IMR-90 (cell line): ENCODE data around the gene EIF6. TPM values are rescaled to one million over a fixed set of nuclear protein-coding genes. Genes with fewer than 3 reads are reported as not detected.

Source experiments
- ATAC-seq: fragments of 200-7000 bp; cut with Tn5 transposase; 2 replicates; pipeline ENCODE4 v1.9.1; 2020; ENCODE audit warnings: low read depth, mild to moderate bottlenecking, moderate library complexity
- BruUV-seq: library from RNA; stranded (reverse); fragments of 400-500 nt; replicated peaks from 2 replicates; lab custom pipeline; 2021; lab: Mats Ljungman, UMichigan
- CTCF ChIA-PET: fragments of 300-600 bp; formaldehyde crosslinking; extraction: SDS; loops from one replicate; lab custom pipeline; 2021; ENCODE audit warnings: antibody characterized with exemption; lab: Yijun Ruan, JAX
- POLR2A ChIA-PET: fragments of 300-600 bp; sonication (Branson Sonifier 250); formaldehyde crosslinking; loops from one replicate; lab custom pipeline; 2022; ENCODE audit warnings: antibody characterized with exemption; ENCODE audit not compliant: unreplicated experiment; lab: Charles Lee
- DNase-seq: peaks from one replicate; pipeline ENCODE4 v3.0.0; 2013
- H2AFZ ChIP-seq: replicated peaks from 2 replicates; pipeline ENCODE3; 2013; ENCODE audit warnings: low read length, mild to moderate bottlenecking; ENCODE audit not compliant: poor library complexity
- H2AK5ac ChIP-seq: 2 replicates; pipeline ENCODE4 v1.6.1; 2013; ENCODE audit warnings: low read depth, low read length, inconsistent platforms
- H2AK9ac ChIP-seq: replicated peaks from 2 replicates; pipeline ENCODE3; 2013; ENCODE audit warnings: mild to moderate bottlenecking, low read depth, low read length, moderate library complexity; ENCODE audit not compliant: poor library complexity
- H2BK120ac ChIP-seq: 2 replicates; pipeline ENCODE4 v1.6.1; 2013; ENCODE audit warnings: low read depth, low read length, inconsistent platforms
- H2BK15ac ChIP-seq: 3 replicates; pipeline ENCODE4 v1.6.1; 2013; ENCODE audit warnings: low read depth, low read length, inconsistent platforms
- H2BK20ac ChIP-seq: 2 replicates; pipeline ENCODE4 v1.6.1; 2013; ENCODE audit warnings: low read depth, mild to moderate bottlenecking, inconsistent platforms, low read length, moderate library complexity
- H2BK5ac ChIP-seq: 2 replicates; pipeline ENCODE4 v1.6.1; 2013; ENCODE audit warnings: mild to moderate bottlenecking, low read depth, low read length, inconsistent platforms; ENCODE audit not compliant: poor library complexity, severe bottlenecking
- H3K14ac ChIP-seq: replicated peaks from 2 replicates; pipeline ENCODE4 v1.6.1; 2013; ENCODE audit warnings: low read depth, low read length, inconsistent platforms
- H3K18ac ChIP-seq: 2 replicates; pipeline ENCODE4 v1.6.1; 2013; ENCODE audit warnings: low read depth, low read length, control low read depth
- H3K23ac ChIP-seq: 2 replicates; pipeline ENCODE4 v1.6.1; 2013; ENCODE audit warnings: low read depth, low read length, inconsistent platforms
- H3K27ac ChIP-seq: 2 replicates; pipeline ENCODE4 v1.5.1; 2013; ENCODE audit warnings: mild to moderate bottlenecking, control low read depth, low read length; ENCODE audit not compliant: insufficient read depth
- H3K27me3 ChIP-seq: 2 replicates; pipeline ENCODE4 v1.6.1; 2013; ENCODE audit warnings: low read length; ENCODE audit not compliant: control insufficient read depth, insufficient read depth
- H3K36me3 ChIP-seq: 2 replicates; pipeline ENCODE4 v1.6.1; 2013; ENCODE audit warnings: low read length, mixed read lengths; ENCODE audit not compliant: control insufficient read depth, insufficient read depth
- H3K4ac ChIP-seq: 2 replicates; pipeline ENCODE4 v1.6.1; 2013; ENCODE audit warnings: low read depth, low read length, inconsistent platforms
- H3K4me1 ChIP-seq: 2 replicates; pipeline ENCODE4 v1.6.1; 2013; ENCODE audit warnings: low read length, mixed read lengths; ENCODE audit not compliant: control insufficient read depth, insufficient read depth
- H3K4me2 ChIP-seq: 2 replicates; pipeline ENCODE4 v1.6.1; 2013; ENCODE audit warnings: low read depth, mild to moderate bottlenecking, control low read depth, low read length, moderate library complexity
- H3K4me3 ChIP-seq: 2 replicates; pipeline ENCODE4 v1.5.1; 2013; ENCODE audit warnings: low read depth, mild to moderate bottlenecking, control low read depth, low read length, moderate library complexity; ENCODE audit not compliant: insufficient read depth
- H3K56ac ChIP-seq: 2 replicates; pipeline ENCODE4 v1.6.1; 2013; ENCODE audit warnings: low read length, inconsistent platforms; ENCODE audit not compliant: insufficient read depth; ENCODE audit errors: extremely low read depth
- H3K79me1 ChIP-seq, 2 experiments: 2 replicates each; pipeline ENCODE4 v1.6.1; 2013; ENCODE audit warnings: low read length in 2 of 2, inconsistent platforms in 1 of 2, low read depth in 1 of 2
- H3K9ac ChIP-seq: 2 replicates; pipeline ENCODE4 v1.6.1; 2013; ENCODE audit warnings: low read depth, low read length, control low read depth
- H3K9me1 ChIP-seq: 2 replicates; pipeline ENCODE4 v1.6.1; 2013; ENCODE audit warnings: low read length, inconsistent platforms; ENCODE audit not compliant: insufficient read depth
- H3K9me3 ChIP-seq: 2 replicates; pipeline ENCODE4 v1.6.1; 2013; ENCODE audit warnings: low read length; ENCODE audit not compliant: control insufficient read depth, insufficient read depth
- H4K20me1 ChIP-seq: 2 replicates; pipeline ENCODE4 v1.6.1; 2013; ENCODE audit warnings: low read length, inconsistent platforms; ENCODE audit not compliant: insufficient read depth
- H4K5ac ChIP-seq: 2 replicates; pipeline ENCODE4 v1.6.1; 2013; ENCODE audit warnings: mild to moderate bottlenecking, low read depth, low read length, control low read depth
- H4K8ac ChIP-seq, 2 experiments: 2 replicates each; pipeline ENCODE4 v1.6.1; 2013; ENCODE audit warnings: low read depth in 2 of 2, low read length in 2 of 2, control low read depth in 1 of 2, inconsistent platforms in 1 of 2
- H4K91ac ChIP-seq: 2 replicates; pipeline ENCODE4 v1.6.1; 2013; ENCODE audit warnings: low read depth, low read length, inconsistent platforms; ENCODE audit not compliant: insufficient read depth
- RCOR1 ChIP-seq: IDR thresholded peaks from 2 replicates; pipeline ENCODE4 v1.6.1; 2012; ENCODE audit warnings: mild to moderate bottlenecking, low read length, improper control_type of control experiment; ENCODE audit not compliant: insufficient replicate concordance
- WGBS, 2 experiments: methylation state at CpG; one replicate each; pipeline versions ENCODE4 v1.1.5 to v1.1.7; 2013; ENCODE audit warnings: missing lambda C conversion rate in 2 of 2; ENCODE audit not compliant: insufficient read length in 1 of 2; ENCODE audit errors: extremely low coverage in 2 of 2; 5-methylcytosine and 5-hydroxymethylcytosine counted together
- dilution Hi-C: fragments of 300-500 bp; cut with HindIII; formaldehyde crosslinking; loops from one replicate; pipeline ENCODE4 v1.14.3; 2018; ENCODE audit warnings: low sequenced_read_pairs; ENCODE audit not compliant: unreplicated experiment
- in situ Hi-C: fragments of 300-500 bp; cut with MboI; formaldehyde crosslinking; loops from 3 replicates; pipeline ENCODE4 v1.14.3; 2019; ENCODE audit warnings: low sequenced_read_pairs, inconsistent platforms, mixed read lengths
- intact Hi-C: fragments of 100-400 bp; cut with micrococcal nuclease; formaldehyde crosslinking; loops from 2 replicates; pipeline ENCODE4 v1.10.0; 2022
- polyA plus RNA-seq, 3 experiments: library from polyadenylated mRNA; depleted of rRNA; stranded (reverse); fragments of >200 nt; gene quantifications; 2 replicates each; pipeline ENCODE4 v1.2.3, GENCODE V29; 2012; ENCODE audit warnings: low replicate concordance in 1 of 3
- total RNA-seq: library from RNA; depleted of rRNA; stranded (reverse); fragments of >200 nt; gene quantifications from 2 replicates; pipeline ENCODE4 v1.2.3, GENCODE V29; 2012
- TF ChIP-seq, protein P1 (sequence below): fragments of 150-350 bp; IDR thresholded peaks from 2 replicates; pipeline ENCODE4 v1.6.1; 2017; ENCODE audit warnings: mild to moderate bottlenecking, antibody characterized with exemption, low read length, low read depth

The EIF6 gene
- total and polyA plus RNA-seq, 2 of the 4 experiments (the other 2 are of a cell fraction) = 215 to 227 TPM

DNA sequence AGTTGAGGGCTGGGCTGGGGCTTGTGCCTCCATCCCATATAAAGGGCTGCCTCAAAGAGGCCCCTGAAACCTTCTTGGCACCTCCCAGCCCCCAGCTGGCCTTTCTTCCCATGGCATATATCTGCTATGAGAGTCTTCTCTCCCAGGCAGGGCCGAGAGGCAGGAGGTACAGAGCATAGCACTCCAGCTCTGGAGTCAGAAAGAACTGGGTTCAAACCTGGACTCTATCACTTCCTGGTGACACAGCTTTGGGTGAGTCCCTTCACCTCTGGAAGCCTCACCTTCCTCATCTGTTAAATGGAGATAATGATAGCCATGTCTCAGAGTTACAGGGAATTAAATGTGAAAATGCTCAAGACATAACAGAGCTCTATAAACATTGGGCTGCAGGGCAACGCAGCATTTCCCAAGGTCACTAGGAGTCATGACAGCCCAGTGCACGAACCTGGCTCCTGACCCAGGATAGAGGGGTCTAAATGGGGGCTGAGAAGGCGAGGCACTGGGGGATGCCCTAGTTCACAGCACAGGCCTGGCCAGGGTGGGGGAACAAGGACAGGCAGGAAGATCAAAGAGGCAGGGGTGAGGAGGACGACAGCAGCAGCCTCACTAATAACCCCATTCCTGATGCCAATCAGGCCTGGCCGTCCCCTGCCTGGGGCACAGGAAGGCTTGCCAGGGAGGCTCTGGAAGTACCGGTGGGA is 5.8 kb upstream of the EIF6 start:
- ATAC-seq = no peak
- ChIA-PET POLR2A (no interaction called here), CTCF (no interaction called here)
- no peak overlapping the region for H2BK15ac ChIP-seq
- no peak overlapping the region for H3K18ac ChIP-seq
- peaks cover 3% of the 10 kb centered on the region; the same call in 1 of the 2 replicates for H3K9me1 ChIP-seq
- H3K79me1 ChIP-seq = peaks cover 0 to 5% of the 10 kb centered on the region in 2 experiments; a peak in 2 of 4 replicates
- TF ChIP-seq RCOR1 = no peak
- TF ChIP-seq, protein P1, sequence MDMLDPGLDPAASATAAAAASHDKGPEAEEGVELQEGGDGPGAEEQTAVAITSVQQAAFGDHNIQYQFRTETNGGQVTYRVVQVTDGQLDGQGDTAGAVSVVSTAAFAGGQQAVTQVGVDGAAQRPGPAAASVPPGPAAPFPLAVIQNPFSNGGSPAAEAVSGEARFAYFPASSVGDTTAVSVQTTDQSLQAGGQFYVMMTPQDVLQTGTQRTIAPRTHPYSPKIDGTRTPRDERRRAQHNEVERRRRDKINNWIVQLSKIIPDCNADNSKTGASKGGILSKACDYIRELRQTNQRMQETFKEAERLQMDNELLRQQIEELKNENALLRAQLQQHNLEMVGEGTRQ = no peak
- no peak overlapping the region for H2AK5ac ChIP-seq
- dilution Hi-C loops (no loop called here), in situ Hi-C loops (no loop called here), intact Hi-C loops (no loop called here)
- H3K27ac ChIP-seq = no peak overlapping the region
- H2BK120ac ChIP-seq = no peak overlapping the region
- H3K9me3 ChIP-seq = no peaks in the 10 kb centered on the region
- peaks cover 1% of the 10 kb centered on the region; the same call in 1 of the 2 replicates for H3K4me1 ChIP-seq
- H3K23ac ChIP-seq = no peak overlapping the region
- BruUV-seq = no TSS peak
- peaks cover 2% of the 10 kb centered on the region for H3K27me3 ChIP-seq
- H3K4ac ChIP-seq = no peak overlapping the region
- H3K4me3 ChIP-seq = no peak overlapping the region
- whole genome bisulfite sequencing, 2 experiments = 88% methylated on average over 2 of the region's 7 CpGs; no CpG with 5 or more reads in 1 of the 2 experiments
- no peak overlapping the region for H2AK9ac ChIP-seq
- no peak overlapping the region for H3K4me2 ChIP-seq
- H2BK5ac ChIP-seq = no peak overlapping the region
- no peak overlapping the region for H4K91ac ChIP-seq
- no peak for DNase-seq
- no peaks in the 10 kb centered on the region for H3K36me3 ChIP-seq
- no peak overlapping the region for H2BK20ac ChIP-seq
- H4K20me1 ChIP-seq = no peaks in the 10 kb centered on the region
- H3K9ac ChIP-seq = no peak overlapping the region
- H4K5ac ChIP-seq = no peak overlapping the region
- no peak overlapping the region for H2AFZ ChIP-seq
- H4K8ac ChIP-seq = no peak overlapping the region
- no peak overlapping the region for H3K14ac ChIP-seq
- H3K56ac ChIP-seq = no peak overlapping the region
